Upper lobe of right lung (tissue), 1 donor: ENCODE results near the gene TPI1. TPM values are rescaled to one million over a fixed set of nuclear protein-coding genes. Genes with fewer than 3 reads are reported as not detected.

ENCODE experiments used
- ATAC-seq: fragments of 200-7000 bp; cut with Tn5 transposase; one replicate; pipeline ENCODE4 v1.9.1; 2020; ENCODE audit warnings: mild to moderate bottlenecking, moderate library complexity
- DNase-seq: peaks from one replicate; pipeline ENCODE4 v3.0.0-alpha.2; 2020
- H3K27ac ChIP-seq: fragments of 200-600 bp; one replicate; pipeline ENCODE4 v1.8.0; 2022
- H3K27me3 ChIP-seq: fragments of 200-600 bp; one replicate; pipeline ENCODE4 v1.8.0; 2022; ENCODE audit warnings: mild to moderate bottlenecking
- H3K36me3 ChIP-seq: fragments of 200-600 bp; one replicate; pipeline ENCODE4 v1.8.0; 2022
- H3K4me1 ChIP-seq: fragments of 200-600 bp; one replicate; pipeline ENCODE4 v1.8.0; 2022
- H3K4me3 ChIP-seq: fragments of 200-600 bp; one replicate; pipeline ENCODE4 v1.8.0; 2022; ENCODE audit warnings: mild to moderate bottlenecking
- H3K9me3 ChIP-seq: fragments of 200-600 bp; one replicate; pipeline ENCODE4 v1.8.0; 2022
- intact Hi-C: fragments of 100-400 bp; cut with DNase I; formaldehyde crosslinking; loops from one replicate; pipeline ENCODE4 v1.11.0; 2022
- total RNA-seq: library from RNA; stranded (reverse); fragmentation: NEBNext Ultra II Directional; extraction: Animal tissue kit (Norgen Biotek cat#: 25700); gene quantifications from one replicate; pipeline ENCODE4 v1.2.1, GENCODE V29; 2021
- TF ChIP-seq, protein P1 (sequence below): fragments of 200-600 bp; IDR thresholded peaks from one replicate; pipeline ENCODE4 v1.8.0; 2022; ENCODE audit warnings: antibody characterized with exemption
- donor health status: DM: no; HTN: yes; CAD: no; lungs with severe emphysema.

TPI1 gene
- total RNA-seq, 1 donor from 2014 or later = 280 TPM

DNA sequence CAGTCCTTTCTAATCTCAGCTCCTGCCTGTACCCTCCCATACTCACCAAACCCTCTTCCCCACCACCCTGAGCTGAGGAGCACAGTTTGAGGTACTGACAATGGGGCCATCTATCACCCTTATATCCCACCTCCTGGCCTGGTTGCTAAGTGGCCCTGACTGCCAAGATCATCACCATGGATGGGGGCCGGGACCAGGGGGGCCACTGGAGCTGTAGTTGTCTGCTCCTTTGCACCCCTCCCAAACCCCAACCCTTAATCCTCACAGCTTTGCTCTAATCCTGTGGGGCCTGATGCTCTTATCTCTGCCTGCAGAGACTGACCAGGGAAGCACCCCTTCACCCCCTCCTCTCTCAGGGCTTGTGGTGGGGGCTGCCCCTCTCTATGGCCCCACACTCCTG lies 27.0 kb upstream of the TPI1 start:
- H3K9me3 ChIP-seq = no peaks in the 10 kb centered on the region
- TF ChIP-seq, protein P1, sequence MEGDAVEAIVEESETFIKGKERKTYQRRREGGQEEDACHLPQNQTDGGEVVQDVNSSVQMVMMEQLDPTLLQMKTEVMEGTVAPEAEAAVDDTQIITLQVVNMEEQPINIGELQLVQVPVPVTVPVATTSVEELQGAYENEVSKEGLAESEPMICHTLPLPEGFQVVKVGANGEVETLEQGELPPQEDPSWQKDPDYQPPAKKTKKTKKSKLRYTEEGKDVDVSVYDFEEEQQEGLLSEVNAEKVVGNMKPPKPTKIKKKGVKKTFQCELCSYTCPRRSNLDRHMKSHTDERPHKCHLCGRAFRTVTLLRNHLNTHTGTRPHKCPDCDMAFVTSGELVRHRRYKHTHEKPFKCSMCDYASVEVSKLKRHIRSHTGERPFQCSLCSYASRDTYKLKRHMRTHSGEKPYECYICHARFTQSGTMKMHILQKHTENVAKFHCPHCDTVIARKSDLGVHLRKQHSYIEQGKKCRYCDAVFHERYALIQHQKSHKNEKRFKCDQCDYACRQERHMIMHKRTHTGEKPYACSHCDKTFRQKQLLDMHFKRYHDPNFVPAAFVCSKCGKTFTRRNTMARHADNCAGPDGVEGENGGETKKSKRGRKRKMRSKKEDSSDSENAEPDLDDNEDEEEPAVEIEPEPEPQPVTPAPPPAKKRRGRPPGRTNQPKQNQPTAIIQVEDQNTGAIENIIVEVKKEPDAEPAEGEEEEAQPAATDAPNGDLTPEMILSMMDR = no peak
- no peak overlapping the region for H3K27ac ChIP-seq
- no peaks in the 10 kb centered on the region for H3K36me3 ChIP-seq
- no peaks in the 10 kb centered on the region for H3K4me1 ChIP-seq
- ATAC-seq (no peak), DNase-seq (no peak)
- H3K27me3 ChIP-seq = no peaks in the 10 kb centered on the region
- no peak overlapping the region for H3K4me3 ChIP-seq
- intact Hi-C loops = no loop called here

DNA sequence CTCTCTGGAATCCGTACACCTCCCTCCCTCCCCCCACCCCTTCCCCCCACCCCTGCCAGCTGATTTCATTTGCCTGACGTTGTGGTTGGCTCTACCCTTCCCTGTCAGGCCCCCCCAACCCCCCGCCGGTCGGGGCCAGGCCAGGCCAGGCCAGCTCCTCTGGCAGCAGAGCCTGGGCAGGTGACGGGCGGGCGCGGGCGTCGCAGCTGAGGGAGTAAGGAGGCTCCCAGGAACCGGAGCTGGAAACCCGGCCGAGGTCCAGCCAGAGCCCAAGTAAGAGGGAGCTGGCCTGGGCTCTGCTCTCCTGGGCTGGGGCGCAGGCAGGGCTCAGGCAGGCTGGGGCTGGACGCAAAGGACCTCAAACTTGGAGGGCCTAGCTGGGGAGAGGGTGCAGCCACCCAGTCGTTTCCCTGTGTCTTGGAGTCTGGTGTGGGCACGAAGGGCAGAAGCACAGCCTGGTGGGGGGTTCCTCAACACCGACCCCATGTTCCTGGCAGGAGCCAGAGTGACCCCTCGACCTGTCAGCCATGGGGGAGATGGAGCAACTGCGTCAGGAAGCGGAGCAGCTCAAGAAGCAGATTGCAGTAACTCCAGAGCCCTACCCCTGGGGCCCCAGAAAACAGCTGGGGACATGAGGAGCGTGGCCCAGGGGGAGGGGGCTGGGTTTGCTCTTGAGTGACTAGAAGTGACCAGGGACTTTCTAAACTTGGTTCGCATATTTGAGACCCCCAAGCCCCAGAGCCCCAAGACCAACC lies 26.4 kb upstream of the TPI1 start, which contains the start of gene GNB3:
GNB3 (plus strand) TSS at position 165 of the 755 bp plus-strand sequence; CDS start at position 528, 363 bp downstream.
- no peak within 1 kb of the TSS for H3K27ac ChIP-seq
- no peaks in the 10 kb centered on the region for H3K36me3 ChIP-seq
- no peak for ATAC-seq
- no peak within 1 kb of the TSS for H3K4me3 ChIP-seq
- H3K9me3 ChIP-seq = no peaks in the 10 kb centered on the region
- intact Hi-C loops = no loop called here
- DNase-seq = no peak
- TF ChIP-seq, protein P1 = no peak
- H3K4me1 ChIP-seq = no peaks in the 10 kb centered on the region
- H3K27me3 ChIP-seq = no peaks in the 10 kb centered on the region

DNA sequence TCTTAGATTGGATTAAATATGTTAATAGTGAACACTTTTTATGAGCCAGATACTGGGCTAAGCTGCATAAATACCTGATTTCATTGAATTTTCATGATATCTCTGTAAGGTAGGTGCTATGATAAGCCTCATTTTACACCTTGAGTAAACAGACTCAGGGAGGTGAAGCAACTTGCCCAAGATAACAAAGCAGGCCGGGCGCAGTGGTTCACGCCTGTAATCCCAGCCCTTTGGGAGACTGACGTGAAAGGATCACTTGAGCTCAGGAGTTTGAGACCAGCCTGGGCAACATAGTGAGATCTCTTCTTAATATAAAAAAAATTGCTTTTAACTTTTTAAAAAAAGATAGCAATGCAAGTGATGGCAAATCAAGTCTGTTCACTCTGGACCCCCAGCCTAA lies 25.3 kb upstream of the TPI1 start:
- H3K4me1 ChIP-seq = no peaks in the 10 kb centered on the region
- no peaks in the 10 kb centered on the region for H3K27me3 ChIP-seq
- no peak for ATAC-seq
- intact Hi-C loops = no loop called here
- TF ChIP-seq, protein P1 = no peak
- no peak overlapping the region for H3K27ac ChIP-seq
- no peaks in the 10 kb centered on the region for H3K9me3 ChIP-seq
- H3K4me3 ChIP-seq = no peak overlapping the region
- H3K36me3 ChIP-seq = no peaks in the 10 kb centered on the region
- DNase-seq = no peak

DNA sequence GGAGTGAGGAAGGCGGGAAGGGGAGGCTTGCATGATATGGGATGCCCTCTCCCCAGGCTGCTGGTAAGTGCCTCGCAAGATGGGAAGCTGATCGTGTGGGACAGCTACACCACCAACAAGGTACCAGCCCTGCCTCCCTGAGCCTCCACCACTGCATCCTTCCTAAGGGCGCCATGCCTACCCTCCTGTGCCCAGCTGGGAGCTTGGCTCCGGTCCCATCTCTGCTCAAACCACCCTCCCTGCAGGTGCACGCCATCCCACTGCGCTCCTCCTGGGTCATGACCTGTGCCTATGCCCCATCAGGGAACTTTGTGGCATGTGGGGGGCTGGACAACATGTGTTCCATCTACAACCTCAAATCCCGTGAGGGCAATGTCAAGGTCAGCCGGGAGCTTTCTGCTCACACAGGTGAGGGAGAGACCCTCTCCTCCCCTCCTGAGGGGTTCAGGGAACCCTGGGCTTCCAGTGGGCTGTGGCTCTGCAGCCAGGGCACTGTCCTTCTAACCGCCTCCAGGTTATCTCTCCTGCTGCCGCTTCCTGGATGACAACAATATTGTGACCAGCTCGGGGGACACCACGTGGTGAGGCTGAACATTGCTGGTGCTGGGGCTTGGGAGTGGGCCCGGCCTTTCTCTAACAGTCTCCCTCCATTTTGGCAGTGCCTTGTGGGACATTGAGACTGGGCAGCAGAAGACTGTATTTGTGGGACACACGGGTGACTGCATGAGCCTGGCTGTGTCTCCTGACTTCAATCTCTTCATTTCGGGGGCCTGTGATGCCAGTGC lies 24.0 kb upstream of the TPI1 start:
- Histone ChIP-seq H3K36me3 (no peaks in the 10 kb centered on the region), H3K4me1 (no peaks in the 10 kb centered on the region), H3K27me3 (no peaks in the 10 kb centered on the region), H3K9me3 (no peaks in the 10 kb centered on the region), H3K4me3 (no peak overlapping the region), H3K27ac (no peak overlapping the region)
- DNase-seq (no peak), ATAC-seq (no peak)
- TF ChIP-seq, protein P1 = no peak
- intact Hi-C loops = no loop called here

DNA sequence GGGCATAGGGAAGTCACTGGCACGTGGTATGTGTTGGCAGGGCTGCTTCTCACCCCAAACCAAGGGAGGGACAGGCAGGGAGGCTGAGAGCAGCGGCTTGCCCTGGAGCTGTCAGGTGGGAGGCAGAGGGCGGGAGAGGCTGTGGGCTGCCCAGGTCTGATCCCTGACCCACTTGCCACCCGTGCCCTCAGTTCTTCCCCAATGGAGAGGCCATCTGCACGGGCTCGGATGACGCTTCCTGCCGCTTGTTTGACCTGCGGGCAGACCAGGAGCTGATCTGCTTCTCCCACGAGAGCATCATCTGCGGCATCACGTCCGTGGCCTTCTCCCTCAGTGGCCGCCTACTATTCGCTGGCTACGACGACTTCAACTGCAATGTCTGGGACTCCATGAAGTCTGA lies 21.9 kb upstream of the TPI1 start:
- Histone ChIP-seq H3K4me1 (no peaks in the 10 kb centered on the region), H3K36me3 (no peaks in the 10 kb centered on the region), H3K27ac (no peak overlapping the region), H3K4me3 (no peak overlapping the region), H3K27me3 (no peaks in the 10 kb centered on the region), H3K9me3 (no peaks in the 10 kb centered on the region)
- intact Hi-C loops = no loop called here
- TF ChIP-seq, protein P1 = no peak
- DNase-seq (no peak), ATAC-seq (no peak)
